GM23338 (cell line): ENCODE results near the gene MEGF8. TPM values are rescaled to one million over a fixed set of nuclear protein-coding genes. Genes with fewer than 3 reads are reported as not detected.
A peak's percentile ranks its signal among the peaks of the same experiment; 100 is the strongest.

Experiments used
- ATAC-seq: fragments of 200-7000 bp; cut with Tn5 transposase; 3 replicates; pipeline ENCODE4 v1.9.1; 2020
- DNase-seq: peaks from one replicate; pipeline ENCODE4 v3.0.0-alpha.2; 2015; ENCODE audit warnings: low spot score
- H2AFZ ChIP-seq: fragments of 200-600 bp; sonication (generic); 2 replicates; pipeline ENCODE4 v1.8.0; 2016; ENCODE audit warnings: antibody characterized with exemption, mild to moderate bottlenecking, moderate library complexity
- H3F3A ChIP-seq: fragments of 200-600 bp; sonication (generic); replicated peaks from 2 replicates; pipeline ENCODE4 v1.8.0; 2017; ENCODE audit warnings: antibody characterized with exemption, mixed run types, low read depth
- H3K27ac ChIP-seq: fragments of 200-600 bp; sonication (generic); 2 replicates; pipeline ENCODE4 v1.6.1; 2016; ENCODE audit warnings: low read depth
- H3K27me3 ChIP-seq: fragments of 200-600 bp; sonication (generic); 2 replicates; pipeline ENCODE4 v1.8.0; 2016; ENCODE audit warnings: mild to moderate bottlenecking, mixed run types, moderate library complexity; ENCODE audit not compliant: insufficient read depth
- H3K36me3 ChIP-seq: fragments of 200-600 bp; sonication (generic); 2 replicates; pipeline ENCODE4 v1.8.0; 2016; ENCODE audit warnings: mild to moderate bottlenecking; ENCODE audit not compliant: insufficient read depth
- H3K4me1 ChIP-seq: fragments of 200-600 bp; sonication (generic); 2 replicates; pipeline ENCODE4 v1.8.0; 2016; ENCODE audit warnings: mild to moderate bottlenecking, moderate library complexity; ENCODE audit not compliant: insufficient read depth
- H3K4me2 ChIP-seq: fragments of 200-600 bp; sonication (generic); 2 replicates; pipeline ENCODE4 v1.7.1; 2017; ENCODE audit warnings: mixed run types
- H3K4me3 ChIP-seq: fragments of 200-600 bp; sonication (generic); 2 replicates; pipeline ENCODE4 v1.6.1; 2016; ENCODE audit warnings: mixed run types
- H3K79me2 ChIP-seq: fragments of 200-600 bp; sonication (generic); replicated peaks from 2 replicates; pipeline ENCODE4 v1.8.0; 2017; ENCODE audit warnings: mild to moderate bottlenecking; ENCODE audit not compliant: insufficient read depth
- H3K9me2 ChIP-seq: fragments of 200-600 bp; sonication (generic); 2 replicates; pipeline ENCODE4 v1.8.0; 2017; ENCODE audit not compliant: insufficient read depth
- H4K20me1 ChIP-seq: fragments of 200-600 bp; sonication (generic); replicated peaks from 2 replicates; pipeline ENCODE4 v1.8.0; 2017; ENCODE audit warnings: mild to moderate bottlenecking; ENCODE audit not compliant: insufficient read depth
- H3K27ac Mint-ChIP-seq: 2 replicates; pipeline ENCODE4 v1.8.0; 2020; ENCODE audit warnings: inconsistent platforms, mild to moderate bottlenecking, moderate library complexity, mixed read lengths
- H3K27me3 Mint-ChIP-seq: 3 replicates; pipeline ENCODE4 v1.8.0; 2022; ENCODE audit warnings: low read depth, mild to moderate bottlenecking, moderate library complexity, mixed read lengths, inconsistent platforms; ENCODE audit not compliant: insufficient read depth, poor library complexity
- H3K36me3 Mint-ChIP-seq: 3 replicates; pipeline ENCODE4 v1.8.0; 2021; ENCODE audit warnings: low read depth, mild to moderate bottlenecking, inconsistent platforms, moderate library complexity, mixed read lengths
- H3K4me1 Mint-ChIP-seq: 3 replicates; pipeline ENCODE4 v1.8.0; 2020; ENCODE audit warnings: mild to moderate bottlenecking, inconsistent platforms, mixed read lengths
- H3K4me3 Mint-ChIP-seq: 3 replicates; pipeline ENCODE4 v1.8.0; 2021; ENCODE audit warnings: moderate library complexity, mild to moderate bottlenecking, inconsistent platforms, mixed read lengths
- H3K9me3 Mint-ChIP-seq: 3 replicates; pipeline ENCODE4 v1.8.0; 2020; ENCODE audit warnings: moderate library complexity, mild to moderate bottlenecking, inconsistent platforms, mixed read lengths
- CREB1 ChIP-seq: fragments of 250-450 bp; sonication (Bioruptor Pico); IDR thresholded peaks from 2 replicates; pipeline ENCODE4 v1.5.0; 2020; ENCODE audit warnings: low read depth, mild to moderate bottlenecking, moderate library complexity
- EZH2phosphoT487 ChIP-seq: fragments of 200-600 bp; sonication (generic); IDR thresholded peaks from one replicate; pipeline ENCODE4 v1.8.1; 2018; ENCODE audit warnings: antibody characterized with exemption; ENCODE audit not compliant: unreplicated experiment
- ZNF114 ChIP-seq: fragments of 250-450 bp; sonication (Bioruptor Pico); IDR thresholded peaks from 2 replicates; pipeline ENCODE4 v1.5.0; 2020; ENCODE audit warnings: mild to moderate bottlenecking, moderate library complexity
- polyA plus RNA-seq: library from polyadenylated mRNA; unstranded; fragments of >200 nt; fragmentation: Nextera tagmentation; extraction: Ambion mirVana; gene quantifications from 2 replicates; pipeline ENCODE4 v1.2.1, GENCODE V29; 2016
- total RNA-seq: library from RNA; depleted of rRNA; stranded (reverse); fragments of >200 nt; shearing (Covaris generic); gene quantifications from 2 replicates; pipeline ENCODE4 v1.2.3, GENCODE V29; 2014
- TF ChIP-seq, protein P1 (sequence below), 2 experiments: fragments of 200-600 bp in 1 of 2; sonication (generic) in 1 of 2; conservative IDR thresholded peaks; 2 replicates each; pipeline versions ENCODE4 v1.5.1 to v1.6.1; 2016 to 2017; ENCODE audit warnings: antibody characterized with exemption in 2 of 2, low read depth in 2 of 2, mild to moderate bottlenecking in 2 of 2, moderate library complexity in 1 of 2
- TF ChIP-seq, protein P2 (sequence below): IDR thresholded peaks from 2 replicates; pipeline ENCODE4 v1.6.1; 2016; ENCODE audit warnings: antibody characterized with exemption
- TF ChIP-seq, protein P3 (sequence below): IDR thresholded peaks from one replicate; pipeline ENCODE4 v1.6.1; 2018; ENCODE audit warnings: antibody characterized with exemption; ENCODE audit not compliant: unreplicated experiment

Gene MEGF8
- total and polyA plus RNA-seq, 2 experiments from 2014 or later, result 6.2 to 40.5 TPM

DNA sequence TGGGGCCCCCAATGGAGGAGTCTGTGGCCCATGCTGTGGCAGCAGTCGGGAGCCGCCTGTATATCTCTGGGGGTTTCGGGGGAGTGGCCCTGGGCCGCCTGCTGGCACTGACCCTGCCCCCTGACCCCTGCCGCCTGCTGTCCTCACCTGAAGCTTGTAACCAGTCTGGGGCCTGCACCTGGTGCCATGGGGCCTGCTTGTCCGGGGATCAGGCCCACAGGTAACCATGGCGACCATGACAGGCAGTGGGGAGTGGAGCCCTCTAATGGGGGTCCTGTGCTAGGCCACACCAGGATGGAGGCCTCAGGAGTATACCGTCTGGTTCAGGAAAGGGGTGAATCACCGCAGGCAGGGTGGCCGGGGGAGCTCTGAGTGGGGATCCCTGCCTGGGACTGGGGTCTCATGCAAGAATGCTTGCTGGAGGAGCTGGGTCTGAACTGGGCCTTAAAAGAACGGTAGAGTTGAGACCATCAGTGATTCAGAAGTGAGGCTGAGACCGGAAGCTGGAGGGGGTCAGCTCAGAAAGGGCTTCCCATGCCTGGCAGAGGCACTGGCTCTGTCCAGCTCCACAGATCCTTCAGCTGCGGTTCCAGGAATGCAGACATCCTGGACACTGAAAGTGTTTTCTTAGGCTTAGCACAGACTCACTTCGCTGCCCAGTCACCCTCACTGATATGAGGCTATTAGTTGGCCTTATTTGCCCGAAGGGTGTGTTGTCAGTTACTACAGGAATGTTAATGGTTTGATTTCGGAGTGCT is 35.5 kb downstream of the MEGF8 start:
- Mint-ChIP-seq H3K36me3 (peaks cover 37% of the 10 kb centered on the region), H3K27ac (peak overlapping the region; percentile 63)
- peak; percentile 93 for ATAC-seq

DNA sequence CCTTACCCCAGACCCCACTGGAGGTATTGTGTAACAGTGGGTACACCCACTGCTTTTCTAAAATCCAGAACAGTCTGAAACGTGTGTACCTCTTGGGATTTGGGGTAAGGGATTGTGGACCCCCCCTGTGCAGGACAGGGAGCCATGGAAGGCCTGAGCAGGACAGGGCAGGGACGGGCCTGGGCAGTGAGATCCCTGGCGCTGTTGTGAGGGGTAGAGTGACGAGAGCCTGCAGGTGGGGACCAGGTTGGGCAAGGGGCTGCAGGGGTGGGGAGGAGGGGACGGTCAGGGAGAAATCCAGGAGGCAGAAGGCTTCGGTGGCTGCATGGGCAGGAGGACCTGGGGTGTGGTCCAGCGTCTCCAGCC is 36.1 kb downstream of the MEGF8 start:
- H3K36me3 Mint-ChIP-seq, result peaks cover 39% of the 10 kb centered on the region
- no peak for DNase-seq
- H3K79me2 ChIP-seq, result no peaks in the 10 kb centered on the region
- H3K4me1 Mint-ChIP-seq, result peaks cover 27% of the 10 kb centered on the region
- no peaks in the 10 kb centered on the region for H3K9me2 ChIP-seq
- H3K4me1 ChIP-seq, result no peaks in the 10 kb centered on the region; the same call in 1 of the 2 replicates
- no peak overlapping the region for H2AFZ ChIP-seq
- H3K36me3 ChIP-seq, result no peaks in the 10 kb centered on the region; the same call in 1 of the 2 replicates
- no peak overlapping the region for H3K4me2 ChIP-seq
- no peak overlapping the region for H3K4me3 ChIP-seq
- no peaks in the 10 kb centered on the region for H3F3A ChIP-seq
- peaks cover 11% of the 10 kb centered on the region for H3K9me3 Mint-ChIP-seq
- no peak overlapping the region for H3K27ac ChIP-seq
- no peaks in the 10 kb centered on the region for H3K27me3 ChIP-seq
- peak overlapping the region; percentile 63; the same call in 1 of the 2 replicates for H3K27ac Mint-ChIP-seq
- H3K27me3 Mint-ChIP-seq, result peaks cover 12% of the 10 kb centered on the region
- no peak overlapping the region for H3K4me3 Mint-ChIP-seq
- no peak for ATAC-seq
- H4K20me1 ChIP-seq, result no peaks in the 10 kb centered on the region
- no peak for TF ChIP-seq CREB1 (CRISPR knock-in tag)
- TF ChIP-seq, protein P1, sequence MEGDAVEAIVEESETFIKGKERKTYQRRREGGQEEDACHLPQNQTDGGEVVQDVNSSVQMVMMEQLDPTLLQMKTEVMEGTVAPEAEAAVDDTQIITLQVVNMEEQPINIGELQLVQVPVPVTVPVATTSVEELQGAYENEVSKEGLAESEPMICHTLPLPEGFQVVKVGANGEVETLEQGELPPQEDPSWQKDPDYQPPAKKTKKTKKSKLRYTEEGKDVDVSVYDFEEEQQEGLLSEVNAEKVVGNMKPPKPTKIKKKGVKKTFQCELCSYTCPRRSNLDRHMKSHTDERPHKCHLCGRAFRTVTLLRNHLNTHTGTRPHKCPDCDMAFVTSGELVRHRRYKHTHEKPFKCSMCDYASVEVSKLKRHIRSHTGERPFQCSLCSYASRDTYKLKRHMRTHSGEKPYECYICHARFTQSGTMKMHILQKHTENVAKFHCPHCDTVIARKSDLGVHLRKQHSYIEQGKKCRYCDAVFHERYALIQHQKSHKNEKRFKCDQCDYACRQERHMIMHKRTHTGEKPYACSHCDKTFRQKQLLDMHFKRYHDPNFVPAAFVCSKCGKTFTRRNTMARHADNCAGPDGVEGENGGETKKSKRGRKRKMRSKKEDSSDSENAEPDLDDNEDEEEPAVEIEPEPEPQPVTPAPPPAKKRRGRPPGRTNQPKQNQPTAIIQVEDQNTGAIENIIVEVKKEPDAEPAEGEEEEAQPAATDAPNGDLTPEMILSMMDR (conservative IDR thresholded peaks at IDR 0.05; ENCODE audit: low read depth in 2 of 2), result no peak
- TF ChIP-seq, protein P2, sequence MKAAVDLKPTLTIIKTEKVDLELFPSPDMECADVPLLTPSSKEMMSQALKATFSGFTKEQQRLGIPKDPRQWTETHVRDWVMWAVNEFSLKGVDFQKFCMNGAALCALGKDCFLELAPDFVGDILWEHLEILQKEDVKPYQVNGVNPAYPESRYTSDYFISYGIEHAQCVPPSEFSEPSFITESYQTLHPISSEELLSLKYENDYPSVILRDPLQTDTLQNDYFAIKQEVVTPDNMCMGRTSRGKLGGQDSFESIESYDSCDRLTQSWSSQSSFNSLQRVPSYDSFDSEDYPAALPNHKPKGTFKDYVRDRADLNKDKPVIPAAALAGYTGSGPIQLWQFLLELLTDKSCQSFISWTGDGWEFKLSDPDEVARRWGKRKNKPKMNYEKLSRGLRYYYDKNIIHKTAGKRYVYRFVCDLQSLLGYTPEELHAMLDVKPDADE, result no peak
- TF ChIP-seq, protein P3, sequence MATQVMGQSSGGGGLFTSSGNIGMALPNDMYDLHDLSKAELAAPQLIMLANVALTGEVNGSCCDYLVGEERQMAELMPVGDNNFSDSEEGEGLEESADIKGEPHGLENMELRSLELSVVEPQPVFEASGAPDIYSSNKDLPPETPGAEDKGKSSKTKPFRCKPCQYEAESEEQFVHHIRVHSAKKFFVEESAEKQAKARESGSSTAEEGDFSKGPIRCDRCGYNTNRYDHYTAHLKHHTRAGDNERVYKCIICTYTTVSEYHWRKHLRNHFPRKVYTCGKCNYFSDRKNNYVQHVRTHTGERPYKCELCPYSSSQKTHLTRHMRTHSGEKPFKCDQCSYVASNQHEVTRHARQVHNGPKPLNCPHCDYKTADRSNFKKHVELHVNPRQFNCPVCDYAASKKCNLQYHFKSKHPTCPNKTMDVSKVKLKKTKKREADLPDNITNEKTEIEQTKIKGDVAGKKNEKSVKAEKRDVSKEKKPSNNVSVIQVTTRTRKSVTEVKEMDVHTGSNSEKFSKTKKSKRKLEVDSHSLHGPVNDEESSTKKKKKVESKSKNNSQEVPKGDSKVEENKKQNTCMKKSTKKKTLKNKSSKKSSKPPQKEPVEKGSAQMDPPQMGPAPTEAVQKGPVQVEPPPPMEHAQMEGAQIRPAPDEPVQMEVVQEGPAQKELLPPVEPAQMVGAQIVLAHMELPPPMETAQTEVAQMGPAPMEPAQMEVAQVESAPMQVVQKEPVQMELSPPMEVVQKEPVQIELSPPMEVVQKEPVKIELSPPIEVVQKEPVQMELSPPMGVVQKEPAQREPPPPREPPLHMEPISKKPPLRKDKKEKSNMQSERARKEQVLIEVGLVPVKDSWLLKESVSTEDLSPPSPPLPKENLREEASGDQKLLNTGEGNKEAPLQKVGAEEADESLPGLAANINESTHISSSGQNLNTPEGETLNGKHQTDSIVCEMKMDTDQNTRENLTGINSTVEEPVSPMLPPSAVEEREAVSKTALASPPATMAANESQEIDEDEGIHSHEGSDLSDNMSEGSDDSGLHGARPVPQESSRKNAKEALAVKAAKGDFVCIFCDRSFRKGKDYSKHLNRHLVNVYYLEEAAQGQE, result no peak
- no peak for TF ChIP-seq EZH2phosphoT487
- TF ChIP-seq ZNF114 (CRISPR knock-in tag), result no peak

More for the DNA sequence above, 35.5 kb downstream of the MEGF8 start:
- no peaks in the 10 kb centered on the region for H3K9me2 ChIP-seq
- Mint-ChIP-seq H3K9me3 (peaks cover 11% of the 10 kb centered on the region), H3K4me1 (peaks cover 26% of the 10 kb centered on the region), H3K4me3 (no peak overlapping the region), H3K27me3 (peaks cover 10% of the 10 kb centered on the region)
- no peaks in the 10 kb centered on the region for H4K20me1 ChIP-seq
- no peaks in the 10 kb centered on the region; the same call in 1 of the 2 replicates for H3K4me1 ChIP-seq
- TF ChIP-seq, protein P1 (conservative IDR thresholded peaks at IDR 0.05; ENCODE audit: low read depth in 2 of 2), result peak; percentile 47 to 71
- TF ChIP-seq, protein P3, result no peak
- H3K27me3 ChIP-seq, result no peaks in the 10 kb centered on the region
- H2AFZ ChIP-seq, result no peak overlapping the region
- H3K36me3 ChIP-seq, result no peaks in the 10 kb centered on the region; the same call in 1 of the 2 replicates
- H3K4me2 ChIP-seq, result no peak overlapping the region
- H3K79me2 ChIP-seq, result no peaks in the 10 kb centered on the region
- no peak overlapping the region for H3K27ac ChIP-seq
- no peak overlapping the region for H3K4me3 ChIP-seq
- H3F3A ChIP-seq, result no peaks in the 10 kb centered on the region
- DNase-seq, result peak; percentile 86
